HEK293T (cell line): ENCODE data around the gene PNKD.

ENCODE experiments used
- ARNT ChIP-seq: fragments of 450-650 bp; IDR thresholded peaks from 2 replicates; pipeline ENCODE4 v1.6.1; 2017; ENCODE audit warnings: mild to moderate bottlenecking
- BHLHE40 ChIP-seq: fragments of 450-650 bp; IDR thresholded peaks from 2 replicates; pipeline ENCODE4 v1.6.1; 2016; ENCODE audit warnings: mild to moderate bottlenecking, moderate library complexity, borderline replicate concordance
- CTBP1 ChIP-seq: fragments of 450-650 bp; IDR thresholded peaks from 2 replicates; pipeline ENCODE4 v1.6.1; 2016; ENCODE audit warnings: borderline replicate concordance
- ELF4 ChIP-seq: fragments of 450-650 bp; IDR thresholded peaks from 2 replicates; pipeline ENCODE4 v1.6.1; 2017; ENCODE audit warnings: antibody characterized with exemption
- FOXA1 ChIP-seq: fragments of 450-650 bp; IDR thresholded peaks from 2 replicates; pipeline ENCODE4 v1.6.1; 2016; ENCODE audit warnings: mild to moderate bottlenecking
- FOXM1 ChIP-seq: fragments of 450-650 bp; IDR thresholded peaks from 2 replicates; pipeline ENCODE4 v1.6.1; 2017; ENCODE audit warnings: mild to moderate bottlenecking, borderline replicate concordance
- L3MBTL2 ChIP-seq: fragments of 450-650 bp; conservative IDR thresholded peaks from 2 replicates; pipeline ENCODE4 v1.6.1; 2016; ENCODE audit warnings: mild to moderate bottlenecking
- LEF1 ChIP-seq: fragments of 450-650 bp; IDR thresholded peaks from 2 replicates; pipeline ENCODE4 v1.6.1; 2017; ENCODE audit warnings: mild to moderate bottlenecking, borderline replicate concordance
- NFRKB ChIP-seq: fragments of 450-650 bp; IDR thresholded peaks from 2 replicates; pipeline ENCODE4 v1.6.1; 2016; ENCODE audit warnings: mild to moderate bottlenecking, moderate library complexity
- SP1 ChIP-seq: fragments of 450-650 bp; IDR thresholded peaks from 2 replicates; pipeline ENCODE4 v1.6.1; 2017
- SUZ12 ChIP-seq: fragments of 450-650 bp; IDR thresholded peaks from 2 replicates; pipeline ENCODE4 v1.6.1; 2016; ENCODE audit warnings: mild to moderate bottlenecking
- TARDBP ChIP-seq: fragments of 450-650 bp; IDR thresholded peaks from 2 replicates; pipeline ENCODE4 v1.6.1; 2016
- ZNF384 ChIP-seq: fragments of 450-650 bp; IDR thresholded peaks from 2 replicates; pipeline ENCODE4 v1.6.1; 2016
- TF ChIP-seq, protein P1 (sequence below): fragments of 450-650 bp; IDR thresholded peaks from 2 replicates; pipeline ENCODE4 v1.6.1; 2016

GRCh38 chr2:218244204-218244603 is 26.1 kb upstream of the PNKD start:
- TF ChIP-seq TARDBP (no peak), BHLHE40 (no peak), ELF4 (no peak), LEF1 (no peak), FOXA1 (no peak), SUZ12 (no peak), SP1 (no peak), FOXM1 (no peak), NFRKB (no peak), ZNF384 (no peak), ARNT (no peak), L3MBTL2 (no peak), CTBP1 (no peak)
- TF ChIP-seq, protein P1, sequence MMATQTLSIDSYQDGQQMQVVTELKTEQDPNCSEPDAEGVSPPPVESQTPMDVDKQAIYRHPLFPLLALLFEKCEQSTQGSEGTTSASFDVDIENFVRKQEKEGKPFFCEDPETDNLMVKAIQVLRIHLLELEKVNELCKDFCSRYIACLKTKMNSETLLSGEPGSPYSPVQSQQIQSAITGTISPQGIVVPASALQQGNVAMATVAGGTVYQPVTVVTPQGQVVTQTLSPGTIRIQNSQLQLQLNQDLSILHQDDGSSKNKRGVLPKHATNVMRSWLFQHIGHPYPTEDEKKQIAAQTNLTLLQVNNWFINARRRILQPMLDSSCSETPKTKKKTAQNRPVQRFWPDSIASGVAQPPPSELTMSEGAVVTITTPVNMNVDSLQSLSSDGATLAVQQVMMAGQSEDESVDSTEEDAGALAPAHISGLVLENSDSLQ = no peak
